ENCODE measurements around the gene MYRFL.

DNA sequence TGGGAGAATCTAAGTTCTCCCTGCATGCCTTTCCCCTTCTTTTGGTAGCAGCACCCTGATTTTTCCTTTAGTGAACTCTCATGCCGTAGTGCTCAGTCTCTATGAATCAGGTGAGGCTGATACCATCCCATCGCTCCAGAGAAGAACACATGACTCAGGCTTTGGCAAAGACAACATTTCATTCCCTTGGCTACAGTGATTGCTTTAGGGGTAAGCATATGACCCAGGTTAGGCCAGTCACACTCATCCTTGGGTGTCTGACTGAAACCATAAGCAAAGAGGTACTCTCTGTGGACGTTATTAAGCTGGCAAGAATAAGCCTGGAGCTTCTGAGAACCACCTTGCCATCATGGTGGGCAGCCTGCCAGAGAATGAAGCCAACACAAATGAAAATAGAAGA is 141.8 kb downstream of the MYRFL start:
- TF ChIP-seq CTCF (IDR thresholded peaks at IDR 0.05) (no peak), POLR2AphosphoS5 (IDR thresholded peaks at IDR 0.05) (no peak), EP300 (IDR thresholded peaks at IDR 0.05) (no peak), POLR2A (IDR thresholded peaks at IDR 0.05) (no peak)

Data from upper lobe of left lung (tissue), 4 donors.